NCI-H2227 (cell line): ENCODE measurements around the gene PPT2.

Source experiments
- DNase-seq: peaks from one replicate; lab custom pipeline; 2025; ENCODE audit not compliant: unreplicated experiment; lab: John Stamatoyannopoulos, UW

PPT2 gene

DNA sequence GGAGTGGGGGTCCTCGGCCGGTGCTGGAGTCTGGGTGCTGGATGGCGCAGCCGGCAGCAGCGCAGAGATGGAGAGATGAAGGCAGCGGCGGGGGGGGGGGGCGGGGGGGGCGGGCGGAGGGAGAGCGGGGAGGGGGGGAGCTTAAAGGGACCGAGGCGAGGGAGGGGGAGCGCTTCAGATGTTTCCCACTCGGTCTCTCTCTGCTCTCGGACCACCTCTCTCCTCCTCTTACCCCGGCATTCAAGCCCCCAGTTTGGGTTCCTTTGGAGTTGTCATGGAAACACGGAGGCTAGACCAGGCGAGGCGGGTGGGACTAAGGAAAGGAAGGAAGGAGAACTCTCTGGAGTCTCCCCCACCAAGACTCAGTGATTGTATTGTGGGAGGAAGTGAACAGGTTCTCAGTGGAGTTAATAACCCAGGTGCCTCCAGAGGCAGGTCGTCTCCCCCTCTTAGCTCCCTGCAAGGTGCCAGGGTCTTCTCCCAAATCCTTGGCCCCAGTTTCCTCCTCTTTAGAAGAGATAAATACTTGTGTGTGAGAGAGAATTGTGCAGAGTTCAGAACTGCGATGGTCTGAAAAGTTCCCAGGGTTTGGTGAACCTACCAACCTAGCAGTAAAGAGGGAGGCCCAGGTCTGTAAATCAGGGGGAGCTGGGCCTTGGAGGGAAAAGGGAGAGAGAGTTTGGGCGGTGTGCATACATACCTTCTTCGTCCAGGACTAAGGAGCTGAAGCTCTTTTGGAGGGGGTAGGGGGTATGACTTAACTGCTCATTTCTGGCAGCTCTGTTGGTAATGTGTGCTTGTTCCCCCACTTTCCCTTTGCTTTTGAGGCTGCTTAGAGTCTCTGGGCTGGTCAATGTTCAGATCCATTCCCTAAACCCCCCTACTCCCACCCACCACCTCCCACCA, 1.8 kb upstream of the PPT2 start, which contains the start of gene PRRT1:
TSS of gene PRRT1 (minus strand) at position 77 of the 906 bp plus-strand sequence. CDS start 112 bp downstream, outside the sequence.
- peak; percentile 53 for DNase-seq

- DNase-seq: peak; percentile 79
Measured at GRCh38 chr6:32152769-32153563, 975 bp upstream of the PPT2 start.

DNA sequence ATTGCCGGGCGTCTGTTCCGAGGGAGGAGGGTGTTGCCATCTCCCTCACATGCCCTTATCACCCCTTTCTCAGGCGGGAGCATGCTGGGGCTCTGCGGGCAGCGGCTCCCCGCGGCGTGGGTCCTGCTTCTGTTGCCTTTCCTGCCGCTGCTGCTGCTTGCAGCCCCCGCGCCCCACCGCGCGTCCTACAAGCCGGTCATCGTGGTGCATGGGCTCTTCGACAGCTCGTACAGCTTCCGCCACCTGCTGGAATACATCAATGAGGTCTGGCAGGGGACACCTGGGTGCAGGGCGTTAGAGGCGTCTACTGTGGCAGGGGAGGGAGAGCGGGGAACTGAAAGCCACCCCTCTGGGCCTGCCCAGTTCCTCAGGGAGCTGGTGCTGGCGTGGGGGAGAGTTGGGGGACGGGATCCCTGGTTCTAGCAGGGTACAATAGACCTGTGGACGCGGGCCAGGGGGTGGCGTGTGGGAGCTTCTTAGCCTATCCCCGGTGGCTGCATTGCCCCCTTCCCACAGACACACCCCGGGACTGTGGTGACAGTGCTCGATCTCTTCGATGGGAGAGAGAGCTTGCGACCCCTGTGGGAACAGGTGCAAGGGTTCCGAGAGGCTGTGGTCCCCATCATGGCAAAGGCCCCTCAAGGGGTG, 697 bp downstream of the PPT2 start:
- DNase-seq: peak; percentile 74

DNA sequence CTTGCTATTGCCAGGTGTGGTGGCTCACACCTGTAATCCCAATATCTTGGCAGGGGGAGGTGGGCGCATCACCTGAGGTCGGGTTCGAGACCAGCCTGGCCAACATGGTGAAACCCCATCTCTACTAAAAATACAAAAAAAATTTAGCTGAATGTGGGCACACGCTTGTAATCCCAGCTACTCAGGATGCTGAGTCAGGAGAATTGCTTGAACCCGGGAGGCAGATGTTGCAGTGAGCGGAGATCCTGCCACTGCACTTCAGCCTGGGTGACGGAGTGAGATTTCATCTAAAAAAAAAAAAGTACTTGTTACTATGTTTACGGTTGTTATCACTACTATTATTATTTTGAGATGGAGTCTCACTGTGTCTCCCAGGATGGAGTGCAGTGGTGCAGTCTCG, 3.0 kb downstream of the PPT2 start:
- no peak for DNase-seq

DNA sequence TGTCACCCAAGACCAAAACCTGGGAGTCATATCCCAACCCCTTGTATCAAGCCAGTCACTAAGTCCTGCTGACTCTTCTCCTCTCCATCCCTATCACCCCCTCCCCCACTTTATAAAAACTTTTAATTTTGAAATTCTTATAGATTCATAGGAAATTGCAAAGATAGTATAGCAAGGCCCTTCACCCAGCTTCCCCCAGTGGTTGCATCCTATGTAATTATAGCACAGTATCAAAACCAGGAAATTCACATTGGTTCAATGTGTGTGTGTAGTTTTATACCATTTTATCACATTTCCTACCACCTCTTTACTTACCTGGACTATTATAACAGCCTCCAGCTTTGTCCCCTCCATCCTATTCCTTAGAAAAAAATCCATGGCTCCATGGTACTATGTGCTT, 4.1 kb downstream of the PPT2 start:
- DNase-seq: no peak

DNA sequence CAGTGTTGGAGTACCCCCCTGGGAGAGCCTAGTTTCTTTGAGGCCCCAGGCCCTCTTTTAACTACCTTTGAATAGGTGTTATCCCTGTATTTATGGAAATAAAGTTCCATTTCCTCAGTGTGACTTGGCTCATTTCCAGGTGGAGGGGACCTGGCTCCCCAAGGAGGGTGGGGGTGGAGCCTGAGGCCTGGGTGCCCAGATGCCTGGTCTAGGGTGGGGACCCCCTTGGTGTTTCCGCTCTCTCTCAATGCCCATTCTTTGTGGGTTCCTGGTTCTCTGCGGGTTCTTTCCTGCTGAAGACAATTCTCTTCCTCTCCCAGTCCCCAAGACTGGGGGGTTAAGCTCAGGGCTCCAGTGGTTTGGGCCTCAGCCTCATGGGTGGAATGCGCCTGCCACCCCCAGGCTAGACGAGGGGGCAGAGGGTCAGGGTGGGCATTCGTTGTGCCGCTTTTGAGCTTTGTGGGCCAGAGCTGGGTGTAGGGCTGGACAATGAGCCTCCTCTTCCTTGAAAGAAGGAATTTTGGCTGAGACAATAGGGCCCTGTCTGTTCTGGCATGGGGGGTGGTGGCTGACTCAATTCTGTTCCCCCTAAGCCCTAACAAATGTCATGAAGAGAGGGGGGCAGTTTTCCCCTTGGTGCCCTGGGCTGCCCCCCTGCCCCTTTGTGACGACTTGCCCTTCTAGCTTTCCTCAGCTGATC, 9.8 kb downstream of the PPT2 start:
- DNase-seq: no peak

GRCh38 chr6:32164295-32164694, 10.4 kb downstream of the PPT2 start, which contains the start of gene EGFL8:
Gene EGFL8, plus strand, starts transcription at chr6:32164595. Its CDS starts 1,571 bp downstream, at chr6:32166166.
- DNase-seq: no peak

DNA sequence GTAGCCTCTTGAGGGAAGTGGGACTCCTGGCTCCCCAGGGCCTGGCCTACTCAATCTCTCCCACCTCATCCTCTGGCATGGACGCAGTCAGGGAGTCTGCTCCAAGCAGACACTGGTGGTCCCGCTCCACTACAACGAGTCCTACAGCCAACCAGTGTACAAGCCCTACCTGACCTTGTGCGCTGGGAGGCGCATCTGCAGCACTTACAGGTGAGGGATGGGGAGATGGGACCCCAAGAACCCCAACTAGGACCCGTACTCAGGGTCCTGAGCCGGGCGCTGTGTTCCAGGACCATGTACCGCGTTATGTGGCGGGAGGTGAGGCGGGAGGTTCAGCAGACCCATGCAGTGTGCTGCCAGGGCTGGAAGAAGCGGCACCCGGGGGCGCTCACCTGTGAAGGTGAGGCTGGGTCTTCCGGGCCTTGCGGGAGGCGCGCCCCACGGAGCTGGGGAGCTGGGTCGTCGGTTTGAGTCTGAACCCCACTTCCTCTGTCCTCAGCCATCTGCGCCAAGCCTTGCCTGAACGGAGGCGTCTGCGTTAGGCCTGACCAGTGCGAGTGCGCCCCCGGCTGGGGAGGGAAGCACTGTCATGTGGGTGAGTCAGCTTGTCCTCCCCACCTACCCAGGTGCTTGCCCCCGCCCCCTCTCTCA, 12.6 kb downstream of the PPT2 start:
- DNase-seq: no peak

- no peak for DNase-seq
Measured at GRCh38 chr6:32167154-32167760, 13.3 kb downstream of the PPT2 start.

DNA sequence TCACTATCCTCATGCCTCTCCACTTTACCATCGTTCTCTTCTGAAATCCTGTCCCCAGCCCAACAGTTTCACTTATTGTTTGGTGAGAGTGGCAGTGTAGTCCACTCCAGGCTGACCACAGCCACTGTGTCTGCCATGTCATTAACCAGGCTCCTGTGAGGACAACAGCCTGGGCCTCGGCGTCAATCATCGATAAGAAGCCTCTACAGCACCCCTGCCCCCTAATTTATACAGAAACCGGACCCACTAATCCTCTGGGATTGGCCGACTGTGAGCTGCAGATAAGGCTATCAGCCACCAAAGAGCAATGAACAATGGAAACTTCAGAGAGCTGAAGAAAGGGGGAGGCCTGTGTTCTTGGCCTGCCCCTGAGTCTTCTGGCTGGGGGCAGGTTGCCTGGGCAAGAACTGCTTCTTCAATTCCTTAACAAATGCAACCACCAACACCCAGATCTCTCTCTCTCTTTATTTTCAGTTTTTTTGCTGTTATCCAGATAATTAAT, 13.9 kb downstream of the PPT2 start:
- DNase-seq: no peak

GRCh38 chr6:32168350-32168749, 14.4 kb downstream of the PPT2 start:
- no peak for DNase-seq

GRCh38 chr6:32168807-32169591, 15.1 kb downstream of the PPT2 start:
- no peak for DNase-seq

DNA sequence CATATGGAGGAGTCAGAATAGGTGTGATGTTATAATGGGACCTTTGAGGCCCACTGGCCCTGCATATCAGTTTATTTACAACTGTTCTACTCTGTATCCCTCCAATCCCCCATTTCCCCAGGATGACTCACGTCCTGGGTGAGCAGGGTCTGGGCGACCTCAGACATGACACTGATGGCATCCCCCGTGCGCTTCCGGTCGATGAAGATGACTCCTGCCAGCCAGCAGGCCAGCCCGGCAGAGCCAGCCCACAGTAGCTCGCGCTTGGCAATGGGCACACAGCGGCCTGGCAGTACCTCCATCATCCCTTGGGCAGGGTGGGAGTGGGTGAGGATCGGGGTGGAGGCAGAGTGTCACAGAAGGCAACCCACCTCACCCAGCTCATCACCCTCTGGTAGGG, 16.4 kb downstream of the PPT2 start:
- no peak for DNase-seq

- no peak for DNase-seq
Measured at GRCh38 chr6:32171234-32171633, 17.3 kb downstream of the PPT2 start.

DNA sequence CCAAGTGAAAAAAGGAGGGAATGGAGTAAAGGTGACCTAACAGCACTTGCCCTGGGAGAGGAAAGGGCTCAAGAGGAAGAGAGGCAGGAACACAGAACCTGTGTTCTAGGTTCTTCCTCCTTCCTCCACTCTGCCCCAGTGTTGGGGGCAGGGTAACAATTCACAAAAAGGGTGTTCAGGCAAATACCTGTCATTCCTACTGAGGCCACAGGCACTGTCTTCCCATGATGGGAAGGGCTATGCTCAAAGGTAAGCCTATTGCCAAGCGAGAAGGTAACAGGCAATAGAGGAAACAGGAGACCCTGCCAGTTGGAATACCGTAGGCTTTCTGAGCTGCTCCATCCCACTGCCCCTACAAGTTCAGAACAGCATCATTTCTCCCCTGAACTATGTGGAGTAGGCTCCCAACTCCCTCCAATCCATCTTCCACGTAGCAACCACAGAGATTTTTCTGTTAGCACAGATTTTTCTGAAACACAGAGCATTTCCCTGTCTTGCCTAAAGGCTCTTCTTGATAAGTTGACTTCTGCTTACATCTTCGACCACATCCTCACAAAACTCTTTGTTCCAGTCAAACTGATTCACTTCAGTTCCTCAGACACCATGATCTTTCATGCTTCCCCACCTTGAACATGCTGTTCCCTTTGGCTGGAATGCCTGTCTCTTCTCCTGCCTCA, 19.2 kb downstream of the PPT2 start:
- no peak for DNase-seq

DNA sequence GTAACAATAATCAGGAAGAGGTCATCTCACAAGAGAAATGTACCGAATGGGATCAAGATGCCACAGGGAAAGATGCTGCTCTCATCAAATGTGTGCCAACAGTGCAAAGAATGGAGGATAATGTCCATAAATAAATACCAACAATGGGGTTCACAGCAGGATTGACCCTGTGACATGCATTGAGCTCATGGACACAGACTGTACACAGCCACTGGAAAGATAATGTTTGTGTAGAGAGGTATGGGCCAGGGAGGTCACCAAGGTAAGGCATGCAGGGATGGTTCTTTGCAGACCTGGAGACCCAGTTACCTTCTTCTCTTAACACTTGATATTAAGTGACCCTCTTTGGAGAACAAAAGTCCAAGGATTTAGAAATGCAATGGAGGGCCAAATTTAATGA, 20.5 kb downstream of the PPT2 start:
- no peak for DNase-seq

- DNase-seq: no peak
Measured at GRCh38 chr6:32175322-32175710, 21.4 kb downstream of the PPT2 start.

DNA sequence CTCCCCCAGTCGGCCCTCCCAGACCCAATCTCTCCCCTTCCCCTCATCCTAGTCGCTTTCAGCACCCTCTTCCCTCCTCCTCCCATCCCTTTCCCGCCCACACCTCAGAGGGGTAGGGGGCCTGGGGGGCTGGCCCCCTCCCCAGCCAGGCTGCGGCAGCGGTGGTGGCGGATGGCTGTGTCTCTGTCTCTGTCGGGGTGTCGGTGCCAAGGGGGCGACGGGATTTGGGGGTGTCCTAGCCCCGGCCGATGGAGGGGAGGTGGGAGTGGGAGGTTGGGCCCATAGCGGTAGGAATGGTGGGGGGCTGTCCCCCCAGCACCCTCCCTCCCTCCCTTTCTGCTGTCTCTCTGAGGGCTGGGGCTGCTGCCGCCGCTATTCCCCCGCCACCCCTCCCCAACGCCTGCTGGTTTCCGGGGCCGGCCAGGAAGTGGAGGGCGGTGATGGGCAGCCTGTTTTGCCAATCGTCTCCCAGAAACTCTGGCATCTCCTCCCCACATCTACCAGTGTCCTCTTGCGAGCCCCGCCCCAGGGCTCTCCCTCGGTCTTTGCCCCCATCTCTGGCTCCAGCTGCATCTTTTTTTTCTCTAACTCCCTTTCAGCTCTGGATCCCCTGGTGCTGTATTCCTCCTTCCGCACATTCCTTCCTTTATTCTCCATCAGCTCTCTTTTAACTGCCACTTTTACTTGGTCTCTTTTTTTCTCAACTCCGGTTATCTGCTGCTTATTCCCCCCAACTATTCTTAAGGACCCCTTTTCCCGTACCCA, 22.0 kb downstream of the PPT2 start, which contains the start of gene AGPAT1:
TSS of gene AGPAT1 (minus strand) at position 374 of the 765 bp plus-strand sequence. CDS start 4,588 bp downstream, outside the sequence.
- DNase-seq: peak; percentile 97
